ENCODE data around the gene PNMA6E.

DNA sequence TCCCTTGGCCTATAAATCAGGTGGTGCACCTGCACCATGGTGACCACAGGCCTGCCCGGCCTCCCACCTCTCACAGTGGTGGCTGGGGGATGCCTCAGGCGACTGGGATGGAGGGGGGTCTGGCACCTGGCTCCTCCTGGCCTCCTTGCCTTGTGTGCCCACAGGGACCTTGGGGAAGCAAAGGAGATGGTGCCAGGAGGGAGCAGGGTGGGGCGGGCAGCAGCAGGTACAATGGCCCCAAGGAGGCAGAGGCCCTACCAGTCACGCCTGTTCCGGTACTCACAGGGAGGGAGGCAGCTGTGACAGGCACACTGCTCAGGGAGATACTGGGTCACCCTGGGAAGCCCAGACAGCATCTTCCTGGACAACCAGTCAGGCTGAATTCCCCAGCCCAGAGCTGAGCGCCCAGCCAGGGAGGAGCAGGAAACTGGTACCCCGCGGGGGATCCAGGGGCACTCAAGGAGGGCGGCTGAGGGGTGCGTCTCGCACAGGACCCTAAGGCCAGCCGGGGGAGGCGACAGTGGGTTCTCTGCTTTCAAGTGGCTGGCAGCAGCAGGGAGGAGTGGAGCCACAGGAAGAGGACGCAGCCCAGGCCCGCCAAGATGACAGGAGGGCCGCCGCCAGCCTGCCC lies 45.9 kb upstream of the PNMA6E start:
- TF ChIP-seq, protein P1, sequence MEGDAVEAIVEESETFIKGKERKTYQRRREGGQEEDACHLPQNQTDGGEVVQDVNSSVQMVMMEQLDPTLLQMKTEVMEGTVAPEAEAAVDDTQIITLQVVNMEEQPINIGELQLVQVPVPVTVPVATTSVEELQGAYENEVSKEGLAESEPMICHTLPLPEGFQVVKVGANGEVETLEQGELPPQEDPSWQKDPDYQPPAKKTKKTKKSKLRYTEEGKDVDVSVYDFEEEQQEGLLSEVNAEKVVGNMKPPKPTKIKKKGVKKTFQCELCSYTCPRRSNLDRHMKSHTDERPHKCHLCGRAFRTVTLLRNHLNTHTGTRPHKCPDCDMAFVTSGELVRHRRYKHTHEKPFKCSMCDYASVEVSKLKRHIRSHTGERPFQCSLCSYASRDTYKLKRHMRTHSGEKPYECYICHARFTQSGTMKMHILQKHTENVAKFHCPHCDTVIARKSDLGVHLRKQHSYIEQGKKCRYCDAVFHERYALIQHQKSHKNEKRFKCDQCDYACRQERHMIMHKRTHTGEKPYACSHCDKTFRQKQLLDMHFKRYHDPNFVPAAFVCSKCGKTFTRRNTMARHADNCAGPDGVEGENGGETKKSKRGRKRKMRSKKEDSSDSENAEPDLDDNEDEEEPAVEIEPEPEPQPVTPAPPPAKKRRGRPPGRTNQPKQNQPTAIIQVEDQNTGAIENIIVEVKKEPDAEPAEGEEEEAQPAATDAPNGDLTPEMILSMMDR (IDR thresholded peaks at IDR 0.05; ENCODE audit: extremely low read depth in 1 of 2, insufficient read depth in 1 of 2, low read depth in 1 of 2, low read length in 2 of 2), result no peak
- TF ChIP-seq POLR2AphosphoS5 (IDR thresholded peaks at IDR 0.05; ENCODE audit: insufficient read depth, low read depth, low read length) (no peak), POLR2A (IDR thresholded peaks at IDR 0.05; ENCODE audit: low read depth, low read length) (no peak), FOS (IDR thresholded peaks at IDR 0.05; ENCODE audit: borderline replicate concordance, insufficient read depth, low read length) (no peak), EZH2 (IDR thresholded peaks at IDR 0.05; ENCODE audit: borderline replicate concordance, low read depth, low read length, severe bottlenecking) (no peak), MYC (IDR thresholded peaks at IDR 0.05; ENCODE audit: low read depth, low read length) (no peak), JUN (IDR thresholded peaks at IDR 0.05; ENCODE audit: borderline replicate concordance, insufficient read depth, insufficient read length, low read depth) (no peak), GATA2 (IDR thresholded peaks at IDR 0.05; ENCODE audit: insufficient read depth, insufficient read length, low read depth, low read length) (no peak)
- TF ChIP-seq, protein P2, sequence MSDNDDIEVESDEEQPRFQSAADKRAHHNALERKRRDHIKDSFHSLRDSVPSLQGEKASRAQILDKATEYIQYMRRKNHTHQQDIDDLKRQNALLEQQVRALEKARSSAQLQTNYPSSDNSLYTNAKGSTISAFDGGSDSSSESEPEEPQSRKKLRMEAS (IDR thresholded peaks at IDR 0.05; ENCODE audit: insufficient read depth, insufficient read length), result no peak
